Urothelium cell line (cell line): ENCODE results near the gene DACH1.
"Not testable (repeated sequence)": the region's sequence is repeated elsewhere in the genome, so short reads cannot be mapped to it uniquely, and the experiment has no call there.

Experiments
- DNase-seq: peaks from one replicate; pipeline ENCODE4 v3.0.0; 2011; ENCODE audit warnings: low spot score, mixed read lengths
- FAIRE-seq: peaks from 2 replicates; lab custom pipeline; 2011; peaks lifted over from hg19 to GRCh38; lab: Jason Lieb, UNC

The DACH1 gene

DNA sequence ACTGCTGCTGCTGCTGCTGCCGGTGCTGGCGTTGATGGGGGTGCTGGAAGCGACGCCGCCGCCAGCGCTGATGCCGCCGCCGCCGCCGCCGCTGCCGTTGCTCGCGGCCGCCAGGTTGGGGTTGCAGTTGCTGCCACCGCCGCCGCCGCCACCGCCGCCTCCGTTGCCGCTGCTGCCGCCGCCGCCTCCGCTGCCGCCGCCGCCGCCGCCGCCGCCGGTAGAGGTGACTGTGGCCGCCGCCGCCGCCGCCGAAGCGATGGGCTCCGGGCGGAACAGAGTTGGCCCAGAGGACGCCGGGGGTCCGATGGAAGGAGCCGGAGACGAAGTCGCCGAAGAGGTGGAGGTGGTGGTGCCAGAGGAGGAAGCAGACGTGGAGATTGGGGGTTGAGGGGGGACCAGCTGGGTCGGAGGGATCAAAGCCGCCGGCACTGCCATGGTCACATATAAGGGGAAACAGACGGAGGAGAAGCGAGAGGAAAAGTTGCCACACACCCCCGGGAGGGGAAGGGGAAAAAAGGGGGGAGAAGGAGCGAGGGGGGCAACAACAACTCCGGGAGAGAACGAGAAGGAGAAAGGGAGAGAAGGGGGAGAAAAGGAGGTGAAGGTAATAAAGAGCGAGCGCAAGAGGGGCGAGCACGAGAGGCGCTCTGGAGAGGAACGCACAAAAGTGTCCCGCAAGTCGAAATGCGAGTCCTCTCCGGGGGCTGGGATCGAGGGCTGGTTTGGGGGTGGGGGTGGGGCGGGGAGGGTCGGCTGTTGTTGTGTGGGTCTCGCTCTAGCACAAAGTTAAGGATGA lies 471 bp downstream of the DACH1 start:
- no peak for FAIRE-seq

DNA sequence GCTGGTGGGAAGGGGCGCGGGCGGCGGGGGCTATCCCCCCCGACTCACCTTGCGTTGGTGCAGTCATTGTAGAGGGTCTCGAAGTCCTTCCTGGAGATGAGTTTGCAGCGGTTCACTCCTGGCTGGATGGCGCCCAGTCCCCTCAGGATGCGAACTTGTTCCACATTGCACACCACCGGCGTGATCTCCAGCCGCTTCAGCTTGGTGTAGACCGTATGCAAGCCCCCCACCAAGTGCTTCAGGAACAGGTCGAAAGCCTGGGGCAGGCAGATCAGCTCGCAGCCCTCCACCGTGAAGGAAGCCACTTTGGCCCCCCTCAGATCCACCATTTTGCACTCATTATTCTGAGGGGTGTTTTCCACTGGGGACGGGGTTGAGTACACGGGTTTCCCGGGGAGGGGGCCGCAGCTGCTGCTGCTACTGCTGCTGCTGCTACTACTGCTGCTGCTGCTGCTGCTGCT lies 1.1 kb downstream of the DACH1 start:
- no peak for DNase-seq

More for the DNA sequence above, 471 bp downstream of the DACH1 start:
- no peak for DNase-seq

DNA sequence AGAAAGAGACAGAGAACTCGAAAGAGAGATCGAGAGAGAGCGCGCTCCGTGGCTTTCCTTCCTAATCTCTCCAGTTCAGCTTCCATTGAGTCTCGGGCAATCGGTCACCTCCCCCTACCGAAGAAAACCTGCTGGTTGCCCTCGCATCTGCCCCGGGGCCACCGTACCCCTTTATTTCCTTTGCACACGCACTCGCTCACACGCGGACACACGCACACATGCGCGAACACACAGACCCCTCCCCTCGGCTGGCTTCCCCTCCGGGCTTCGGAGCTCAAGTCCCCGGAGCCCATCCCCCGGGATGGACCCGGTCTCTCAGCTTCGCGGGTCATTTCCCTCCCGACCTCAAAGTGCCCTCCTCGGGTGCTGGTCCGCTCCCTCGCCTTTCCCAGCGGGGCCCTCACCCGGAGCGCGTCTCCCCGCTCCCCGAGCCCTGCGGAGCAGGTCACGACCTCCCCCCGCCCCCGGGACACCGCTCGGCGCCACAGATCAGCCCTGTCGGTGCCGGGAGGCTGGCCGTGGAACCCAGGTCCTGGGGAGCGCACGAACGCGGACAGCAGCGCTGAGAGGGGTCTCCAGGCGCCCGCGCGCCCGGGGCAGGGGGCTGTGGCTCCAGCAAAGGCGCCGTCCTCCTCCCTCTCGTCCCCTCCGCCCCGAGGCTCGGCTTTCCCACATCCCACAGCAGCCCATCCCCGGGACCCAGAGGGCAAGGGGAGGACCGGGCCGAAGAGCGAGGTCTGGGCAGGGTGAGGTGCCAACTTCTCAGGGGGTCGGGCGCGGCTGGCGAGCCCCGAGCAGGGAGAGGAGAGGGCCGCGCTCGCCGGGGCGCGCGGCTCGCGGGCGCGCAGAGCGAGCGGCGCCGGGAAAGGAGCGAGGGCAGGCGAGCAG lies 1.8 kb downstream of the DACH1 start:
- no peak for FAIRE-seq
- no peak for DNase-seq

More for the DNA sequence above, 1.1 kb downstream of the DACH1 start:
- FAIRE-seq: no peak

DNA sequence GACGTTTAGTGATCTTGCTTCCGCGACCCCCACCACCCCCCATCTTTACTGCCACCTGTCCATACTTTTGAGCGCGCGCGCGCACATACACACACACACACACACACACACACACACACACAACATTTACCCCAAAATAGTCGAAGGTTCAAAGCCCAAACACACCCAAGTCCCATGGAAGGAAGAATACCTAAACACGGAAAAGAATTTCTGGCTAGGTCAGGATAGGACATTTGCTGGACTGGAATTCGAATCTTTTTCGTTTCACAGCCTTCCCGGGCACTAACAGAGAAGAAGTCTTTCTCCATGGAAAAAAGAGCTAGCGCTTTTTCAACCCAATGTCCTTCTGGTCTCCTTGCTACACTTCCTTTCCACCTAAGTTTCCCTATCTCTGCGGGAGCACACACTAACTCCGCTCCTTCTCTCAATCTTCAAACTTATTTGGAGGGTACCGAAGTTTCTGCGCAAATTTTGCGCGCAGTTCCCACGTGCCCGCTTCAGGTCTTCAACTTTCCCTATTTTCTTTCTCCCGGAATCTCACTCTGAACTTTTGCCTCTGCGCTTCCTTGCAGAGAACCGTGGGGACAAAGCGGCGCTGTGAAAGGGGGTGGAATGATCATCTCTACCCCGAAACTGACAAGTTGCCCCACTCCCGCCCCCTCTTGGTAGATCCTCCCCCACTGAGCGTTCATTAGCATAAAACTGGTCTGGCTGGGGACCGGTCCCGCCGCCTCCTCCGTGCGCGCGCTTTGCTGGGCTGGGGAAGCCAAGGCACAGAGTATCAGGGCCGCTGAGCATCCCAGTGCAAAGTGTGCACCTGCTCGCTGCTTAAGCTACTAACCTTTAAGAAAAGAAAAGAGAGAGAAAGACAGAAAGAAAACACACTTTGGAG lies 2.7 kb downstream of the DACH1 start:
- FAIRE-seq (no peak), DNase-seq (no peak)

DNA sequence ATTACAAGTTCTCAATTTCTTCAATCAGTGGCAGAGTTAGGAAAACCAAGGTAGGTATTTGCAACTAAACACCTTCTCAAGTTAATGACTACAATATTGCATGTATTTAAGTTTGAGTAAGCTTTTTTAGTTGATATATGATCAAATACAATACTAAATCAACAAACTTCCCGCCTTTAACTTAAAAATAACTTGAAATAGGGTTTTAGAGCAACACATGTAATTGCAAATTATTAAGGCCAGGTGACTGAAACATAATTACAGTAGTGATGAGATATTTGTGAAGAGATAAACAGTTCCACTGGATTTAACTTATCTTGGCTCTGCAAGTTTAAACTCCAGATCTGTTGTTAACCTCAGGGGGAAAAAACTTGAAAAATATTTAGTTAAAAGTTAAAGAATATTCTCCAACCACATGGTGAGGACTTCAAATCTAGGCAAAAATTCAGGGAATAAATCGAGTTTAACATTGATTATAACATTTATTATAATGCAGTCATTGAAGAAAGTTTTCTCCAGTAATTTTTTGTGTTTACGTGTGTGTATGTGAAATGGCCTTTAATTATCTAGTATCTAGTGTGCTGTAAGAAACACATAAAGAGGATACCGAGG lies 3.6 kb downstream of the DACH1 start:
- no peak for FAIRE-seq
- no peak for DNase-seq

DNA sequence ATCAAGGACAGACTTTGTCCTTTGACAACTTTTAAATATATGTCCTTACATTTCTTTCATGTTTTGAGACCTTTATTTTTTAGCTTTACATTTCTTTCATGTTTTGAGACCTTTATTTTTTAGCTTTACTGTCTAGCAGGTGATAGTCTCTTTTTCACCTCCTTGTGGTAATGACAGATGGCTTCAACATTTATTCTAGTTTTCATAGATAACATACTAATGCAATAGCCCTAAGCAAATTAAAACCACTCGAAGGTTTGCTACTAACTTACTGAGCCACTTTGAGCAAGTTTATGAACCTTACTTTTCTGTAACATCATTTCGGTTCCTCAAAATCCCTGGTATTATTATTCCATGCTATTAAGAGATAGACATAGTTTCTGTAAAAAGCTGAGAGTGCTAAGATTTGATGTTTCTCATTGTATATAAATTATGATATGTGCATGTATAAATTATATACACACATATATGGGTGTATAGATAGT lies 4.5 kb downstream of the DACH1 start:
- no peak for FAIRE-seq
- DNase-seq: no peak

DNA sequence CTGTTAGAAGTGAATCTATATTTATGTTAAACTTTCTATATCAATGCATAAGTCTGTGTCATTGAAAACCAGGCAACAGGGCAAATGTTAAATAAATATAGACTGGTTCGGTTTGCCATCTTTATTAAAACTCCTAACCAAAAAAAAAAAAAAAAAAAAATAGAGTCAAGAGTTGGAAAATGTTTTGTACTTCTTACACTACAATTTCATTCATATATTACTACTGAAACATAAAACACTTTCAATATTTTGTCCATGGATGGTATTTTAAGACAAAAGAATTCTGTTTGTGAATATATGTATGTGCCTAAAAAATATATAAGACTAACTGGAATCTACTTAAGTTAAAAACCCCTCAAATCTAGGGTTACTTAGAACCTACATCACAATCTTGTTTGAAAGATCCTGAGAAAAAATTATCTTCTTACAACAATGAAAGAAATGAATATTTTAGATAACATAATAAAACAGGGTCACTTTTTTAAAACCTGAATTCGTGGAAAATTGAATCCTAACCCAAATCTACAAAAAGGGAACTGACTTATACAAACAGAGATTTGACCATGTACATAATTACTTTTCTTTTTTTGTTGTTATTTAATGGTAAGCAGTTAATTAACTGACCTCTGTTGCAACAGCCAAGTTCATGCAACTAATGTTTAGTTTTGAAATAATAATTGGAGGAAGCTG lies 5.1 kb downstream of the DACH1 start:
- FAIRE-seq: no peak

DNA sequence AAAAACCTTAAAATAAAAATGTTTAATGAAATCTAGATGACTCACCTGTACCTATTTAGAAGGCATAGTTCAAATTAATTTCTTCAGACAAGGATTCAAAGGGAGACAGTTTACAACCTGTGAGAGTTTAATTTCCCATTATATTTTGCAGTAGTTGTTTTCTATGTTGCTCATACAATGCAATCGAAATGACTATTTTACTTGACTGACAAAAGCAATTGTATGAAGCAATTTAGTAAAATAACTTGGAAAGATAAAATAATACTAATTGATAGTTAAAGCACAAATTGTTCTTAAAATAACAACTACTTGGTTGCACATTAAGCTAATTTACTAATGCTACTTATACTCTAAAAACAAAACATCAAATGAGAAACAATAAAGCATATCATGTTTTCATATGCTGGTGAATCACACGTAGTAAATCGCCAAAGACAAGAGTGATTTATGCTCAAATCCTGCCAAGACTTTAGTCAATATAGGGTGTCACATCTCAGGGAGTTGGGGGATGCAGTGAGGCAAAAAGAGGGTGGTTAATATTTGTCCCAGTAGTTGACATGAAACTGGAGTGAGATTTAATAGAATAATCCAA lies 6.4 kb downstream of the DACH1 start:
- FAIRE-seq: no peak

More for the DNA sequence above, 5.1 kb downstream of the DACH1 start:
- DNase-seq: no peak

DNA sequence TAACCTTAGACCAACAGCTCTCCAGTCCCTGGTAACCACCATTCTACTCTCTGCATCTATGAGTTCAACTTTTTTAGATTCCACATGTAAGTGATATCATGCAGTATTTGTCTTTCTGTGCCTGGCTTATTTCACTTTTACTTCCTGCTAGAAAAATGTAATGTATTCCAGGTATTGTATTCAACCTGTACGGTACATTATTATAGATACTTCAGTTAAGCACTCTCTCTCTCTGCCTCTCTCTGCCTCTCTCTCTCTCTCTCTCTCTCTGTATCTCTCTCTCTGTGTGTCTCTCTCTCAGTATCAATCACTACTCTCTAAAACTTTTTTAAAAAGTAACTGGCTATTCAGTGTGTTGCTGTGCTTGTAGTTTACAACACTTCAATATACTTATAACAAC lies 8.4 kb downstream of the DACH1 start:
- DNase-seq (no peak), FAIRE-seq (no peak)

More for the DNA sequence above, 6.4 kb downstream of the DACH1 start:
- no peak for DNase-seq

DNA sequence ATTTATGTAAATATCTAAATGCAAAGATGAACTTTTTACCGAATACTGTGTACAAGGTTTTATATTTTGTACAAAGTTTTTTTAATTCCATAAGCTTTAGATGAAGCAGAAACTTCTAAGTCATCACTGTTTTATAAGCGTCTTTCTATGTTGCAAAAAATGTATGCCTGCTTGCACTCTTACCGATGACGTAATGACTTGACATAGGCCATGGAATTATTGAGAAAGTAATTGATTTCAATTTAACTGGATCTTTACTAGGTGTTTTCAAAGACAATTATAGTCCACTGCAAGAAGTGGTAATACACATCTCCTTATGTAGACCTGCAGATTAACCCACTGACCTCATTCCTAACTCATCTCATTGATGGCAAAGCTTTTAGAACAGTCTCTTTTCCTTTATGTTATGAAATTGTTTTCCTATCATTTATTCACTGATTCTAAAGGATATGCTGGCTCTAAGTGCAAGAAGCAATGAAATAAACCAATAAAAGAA lies 10.4 kb downstream of the DACH1 start:
- FAIRE-seq: no peak

DNA sequence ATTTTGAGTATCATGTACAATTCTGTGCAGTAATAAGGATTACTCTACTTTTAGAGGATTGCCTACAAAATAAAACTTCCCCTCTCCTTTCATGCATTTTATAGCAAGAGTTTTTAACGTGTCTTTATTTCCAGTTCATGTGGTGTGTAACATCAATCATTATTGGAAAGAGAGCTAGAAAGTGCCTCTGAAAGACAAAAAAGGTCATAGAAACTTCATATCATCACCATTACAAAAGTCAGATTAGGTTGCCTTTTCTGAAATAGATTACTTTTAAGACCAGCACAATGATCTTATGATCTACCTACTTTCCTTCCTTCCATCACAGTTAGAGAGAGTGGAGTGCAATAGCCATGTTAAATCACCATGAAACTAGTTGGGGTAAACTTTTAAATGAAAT lies 12.6 kb downstream of the DACH1 start:
- no peak for FAIRE-seq
- no peak for DNase-seq

More for the DNA sequence above, 10.4 kb downstream of the DACH1 start:
- DNase-seq: no peak

DNA sequence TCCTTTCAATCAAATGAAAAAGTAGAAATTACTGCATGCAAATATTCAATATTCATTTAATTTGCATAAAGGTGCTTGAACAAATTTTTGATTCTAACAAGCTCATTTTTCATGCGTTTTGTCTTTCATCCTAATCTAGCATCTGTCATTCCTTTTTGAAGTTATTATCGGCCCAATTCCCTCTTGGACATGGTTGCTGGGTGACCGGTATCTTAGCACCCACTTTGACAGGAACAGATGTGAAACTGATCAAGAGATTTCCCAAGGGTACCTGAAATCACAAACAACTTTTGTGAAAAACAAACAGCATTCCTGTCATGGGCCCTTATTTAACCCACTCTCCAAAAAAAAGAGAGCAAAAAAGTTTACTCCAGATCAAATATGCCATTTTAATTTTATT lies 13.3 kb downstream of the DACH1 start:
- FAIRE-seq: no peak
- no peak for DNase-seq

DNA sequence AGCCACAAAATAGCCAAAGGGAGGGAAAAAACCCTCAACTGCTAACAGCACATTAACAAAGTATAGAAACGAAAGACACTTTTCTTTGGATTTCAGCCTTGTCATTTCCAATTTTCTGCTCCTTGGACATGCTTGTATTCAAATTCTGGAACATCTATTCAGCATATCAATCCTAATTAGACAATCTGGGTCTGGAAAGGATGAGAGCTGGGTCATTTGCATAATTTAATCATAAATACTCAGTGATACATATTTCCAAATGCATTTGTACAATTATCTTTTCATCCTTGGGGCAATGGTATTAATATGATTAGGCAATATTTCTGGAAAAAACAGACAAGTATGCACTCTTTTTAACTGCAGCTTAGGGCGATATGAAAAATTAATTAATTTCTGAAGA lies 14.3 kb downstream of the DACH1 start:
- FAIRE-seq (no peak), DNase-seq (no peak)

DNA sequence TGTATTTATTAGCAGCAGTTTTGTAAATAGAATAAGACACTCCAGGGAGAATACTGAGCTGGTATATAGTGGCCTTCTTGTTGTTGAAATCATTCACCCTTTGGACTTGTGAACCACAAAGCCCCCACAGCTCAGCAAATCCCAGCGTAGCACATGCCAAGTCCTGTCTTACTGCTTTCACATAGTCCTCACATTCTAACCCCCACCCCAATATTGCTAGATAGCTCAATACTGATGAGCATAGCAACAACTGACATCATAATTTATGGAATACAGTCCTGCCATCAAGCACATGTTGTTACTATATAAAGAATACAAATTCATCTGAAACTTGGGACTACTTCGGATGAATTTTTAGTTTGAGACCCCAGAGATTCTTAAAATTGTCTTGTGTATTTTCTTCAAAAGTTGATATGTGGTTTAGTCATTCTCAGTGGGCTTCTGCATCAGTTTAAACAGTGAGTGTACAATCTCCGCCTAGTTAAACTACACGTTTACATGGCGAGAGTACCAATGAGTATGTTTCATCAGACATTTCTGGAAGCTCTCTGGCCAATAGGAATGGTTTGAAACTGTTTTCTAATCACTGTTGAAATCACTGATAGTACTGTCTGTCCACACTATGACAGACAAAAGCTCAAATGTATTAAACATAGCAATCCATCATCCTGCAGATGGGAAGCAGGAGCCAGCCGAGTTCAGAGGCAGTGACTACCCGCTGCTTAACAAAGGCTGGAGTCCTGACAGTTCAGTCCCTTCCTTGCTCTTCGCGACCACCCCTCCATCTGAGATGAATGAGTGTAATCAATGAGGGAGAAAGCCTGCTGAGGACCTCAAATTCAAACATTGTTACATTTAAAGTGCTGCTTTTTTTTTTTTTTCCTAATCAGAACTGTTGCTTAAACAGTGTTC lies 15.2 kb downstream of the DACH1 start:
- FAIRE-seq (no peak), DNase-seq (no peak)

DNA sequence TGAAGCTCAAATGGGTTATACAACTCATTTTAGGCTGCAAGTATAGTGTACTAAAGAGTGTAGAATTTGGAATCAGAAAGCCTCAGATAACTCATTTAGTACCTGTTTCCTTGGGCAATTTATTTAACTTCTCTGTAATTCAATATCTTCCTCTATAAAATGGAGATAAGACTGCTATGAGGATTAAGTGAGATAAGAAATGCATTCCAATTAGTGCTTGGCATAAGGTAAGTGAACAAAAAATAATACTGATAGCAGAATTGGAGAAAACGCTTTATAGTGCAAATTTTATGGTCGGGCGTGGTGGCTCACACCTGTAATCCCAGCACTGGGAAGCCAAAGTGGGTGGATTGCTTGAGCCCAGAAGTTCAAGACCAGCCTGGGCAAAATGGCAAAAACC lies 25.0 kb downstream of the DACH1 start:
- DNase-seq: no peak
- FAIRE-seq: no peak

DNA sequence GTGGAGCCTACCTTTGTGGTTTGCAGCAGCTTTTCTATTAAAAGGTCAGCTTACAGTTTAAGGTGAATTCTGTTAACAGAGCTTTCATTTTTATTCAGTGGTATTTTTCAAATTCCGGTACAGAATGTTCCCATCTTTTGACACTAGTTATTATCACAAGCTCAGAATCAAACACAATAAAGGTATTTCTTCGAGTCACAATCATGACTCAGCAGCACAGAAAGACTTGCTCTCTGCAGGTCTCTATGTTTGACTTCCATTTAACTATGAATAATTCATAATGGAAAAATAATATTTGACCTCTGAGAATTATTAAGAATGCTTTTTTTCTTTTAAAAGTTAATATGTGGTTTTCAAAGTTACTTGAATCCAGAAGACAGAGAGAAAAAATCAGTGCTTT lies 28.2 kb downstream of the DACH1 start:
- DNase-seq (no peak), FAIRE-seq (no peak)

DNA sequence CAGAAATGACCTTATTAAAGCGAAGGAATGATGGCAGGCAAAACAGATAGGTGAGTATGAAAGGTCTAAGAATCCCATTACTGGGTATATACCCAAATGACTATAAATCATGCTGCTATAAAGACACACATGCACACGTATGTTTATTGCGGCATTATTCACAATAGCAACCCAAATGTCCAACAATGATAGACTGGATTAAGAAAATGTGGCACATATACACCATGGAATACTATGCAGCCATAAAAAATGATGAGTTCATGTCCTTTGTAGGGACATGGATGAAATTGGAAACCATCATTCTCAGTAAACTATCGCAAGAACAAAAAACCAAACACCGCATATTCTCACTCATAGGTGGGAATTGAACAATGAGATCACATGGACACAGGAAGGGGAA lies 29.4 kb downstream of the DACH1 start:
- not testable (repeated sequence) for FAIRE-seq, DNase-seq

DNA sequence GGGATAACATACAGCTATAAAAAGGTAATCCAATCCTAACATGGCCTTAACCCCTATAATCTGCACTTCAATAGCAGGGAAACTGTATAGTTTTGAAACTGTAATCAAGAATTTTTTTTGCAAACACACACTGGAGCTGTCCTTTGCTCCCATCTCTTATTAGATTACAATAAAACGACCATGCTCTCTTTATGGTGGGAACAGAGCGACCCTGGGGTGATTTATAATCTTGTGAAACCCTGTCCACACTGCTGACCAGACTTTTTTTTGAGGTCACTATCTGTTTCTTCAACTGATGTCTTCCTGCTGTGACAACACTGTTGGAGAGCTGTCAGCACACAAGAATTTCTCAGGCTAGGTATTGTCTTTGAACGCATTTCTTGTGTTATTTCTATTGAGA lies 35.3 kb downstream of the DACH1 start:
- FAIRE-seq (no peak), DNase-seq (no peak)
